GM21526 (cell line): ENCODE results near the gene ZNF428.
"Not testable (repeated sequence)": the region's sequence is repeated elsewhere in the genome, so short reads cannot be mapped to it uniquely, and the experiment has no call there.

Experiments used
- ATAC-seq: cut with Tn5 transposase; IDR thresholded peaks from one replicate; pipeline ENCODE4 v1.9.1; 2021; ENCODE audit warnings: moderate library complexity; ENCODE audit not compliant: unreplicated experiment, low FRiP score

Gene ZNF428

DNA sequence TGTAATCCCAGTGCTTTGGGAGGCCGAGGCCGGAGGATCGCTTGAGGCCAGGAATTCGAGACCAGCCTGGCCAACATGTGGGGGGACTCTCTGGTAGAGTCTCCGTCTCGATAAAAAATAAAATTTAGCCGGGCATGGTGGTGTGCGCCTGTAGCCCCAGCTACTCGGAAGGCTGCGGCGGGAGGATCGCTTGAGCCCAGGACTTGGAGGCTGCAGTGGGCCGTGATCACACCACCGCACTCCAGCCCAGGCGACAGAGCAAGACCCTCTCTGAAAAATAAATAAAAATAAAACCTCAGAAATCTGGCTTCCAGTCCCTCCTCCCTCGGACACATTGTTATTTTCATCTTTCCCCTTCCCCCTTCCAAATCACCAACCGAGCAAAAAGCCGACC, 23.8 kb downstream of the ZNF428 start:
- ATAC-seq: no peak

DNA sequence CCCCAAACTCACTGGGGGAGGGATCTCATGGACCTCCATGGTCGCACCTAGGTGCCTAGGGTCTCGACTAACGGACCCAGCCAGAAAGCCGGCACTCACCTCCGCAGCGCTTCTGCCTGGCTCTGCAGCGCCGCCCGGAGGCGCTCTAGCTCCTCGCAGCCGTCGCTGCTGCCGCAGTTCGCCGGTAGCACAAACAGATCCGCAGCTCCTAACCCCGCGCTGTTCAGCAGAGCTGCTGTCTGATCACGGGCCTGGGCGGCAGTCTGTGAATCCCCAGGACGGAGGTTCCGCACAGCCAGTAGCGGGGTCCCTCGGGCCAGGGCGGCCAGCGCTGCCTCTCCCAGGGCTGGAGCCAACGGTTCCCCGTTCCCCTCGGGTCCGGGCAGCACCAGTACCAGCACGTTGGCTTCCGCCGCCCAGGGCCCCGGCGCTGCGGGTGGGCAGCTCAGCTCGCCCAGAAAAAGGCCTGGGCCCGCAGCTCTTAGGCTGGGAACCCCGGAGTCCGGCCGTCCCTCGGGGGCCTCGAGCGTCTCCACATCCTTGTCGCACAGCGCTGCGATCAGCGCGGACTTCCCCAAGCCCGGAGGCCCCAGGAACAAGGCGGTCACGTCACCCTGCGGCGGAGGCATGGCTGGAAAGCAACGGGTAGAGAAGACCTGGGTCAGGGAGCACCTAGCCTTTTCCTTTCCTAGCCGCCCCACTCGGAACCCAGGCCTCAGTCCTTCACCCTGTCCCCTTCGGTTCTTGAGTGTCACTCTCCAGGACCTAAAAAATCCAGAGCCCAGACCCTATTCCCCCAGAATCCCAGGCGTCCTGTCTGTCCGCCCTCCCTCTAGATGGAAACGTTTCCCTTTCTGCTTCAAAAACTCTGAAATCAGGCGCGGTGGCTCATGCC, 24.5 kb downstream of the ZNF428 start:
- no peak for ATAC-seq

DNA sequence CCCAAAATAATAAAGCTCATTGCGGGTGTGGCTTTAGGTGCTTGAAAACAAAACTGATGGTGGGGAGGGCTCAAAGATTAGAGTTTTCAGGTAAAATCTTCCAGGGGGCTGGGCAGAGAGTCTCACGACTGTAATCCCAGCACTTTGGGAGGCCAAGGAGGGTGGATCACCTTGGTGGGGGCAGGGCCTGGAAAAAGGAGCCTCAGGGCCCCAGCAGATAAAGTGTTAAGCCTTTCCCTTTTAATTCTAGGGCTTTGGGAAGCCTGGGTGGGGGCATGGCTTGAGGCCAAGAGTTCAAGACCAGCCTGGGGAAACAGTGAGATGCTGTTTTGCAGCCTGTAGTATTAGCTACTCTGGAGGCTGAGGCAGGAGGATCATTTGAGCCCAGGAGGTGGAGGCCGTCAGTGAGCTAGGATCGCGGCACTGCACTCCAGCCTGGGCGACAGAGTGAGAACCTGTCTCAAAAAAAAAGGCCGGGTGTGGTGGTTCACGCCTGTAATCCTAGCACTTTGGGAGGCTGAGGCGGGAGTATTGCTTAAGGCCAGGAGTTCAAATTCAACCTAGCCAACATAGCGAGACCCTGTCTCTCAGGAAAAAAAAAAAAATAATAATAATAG, 25.2 kb downstream of the ZNF428 start:
- ATAC-seq: no peak

DNA sequence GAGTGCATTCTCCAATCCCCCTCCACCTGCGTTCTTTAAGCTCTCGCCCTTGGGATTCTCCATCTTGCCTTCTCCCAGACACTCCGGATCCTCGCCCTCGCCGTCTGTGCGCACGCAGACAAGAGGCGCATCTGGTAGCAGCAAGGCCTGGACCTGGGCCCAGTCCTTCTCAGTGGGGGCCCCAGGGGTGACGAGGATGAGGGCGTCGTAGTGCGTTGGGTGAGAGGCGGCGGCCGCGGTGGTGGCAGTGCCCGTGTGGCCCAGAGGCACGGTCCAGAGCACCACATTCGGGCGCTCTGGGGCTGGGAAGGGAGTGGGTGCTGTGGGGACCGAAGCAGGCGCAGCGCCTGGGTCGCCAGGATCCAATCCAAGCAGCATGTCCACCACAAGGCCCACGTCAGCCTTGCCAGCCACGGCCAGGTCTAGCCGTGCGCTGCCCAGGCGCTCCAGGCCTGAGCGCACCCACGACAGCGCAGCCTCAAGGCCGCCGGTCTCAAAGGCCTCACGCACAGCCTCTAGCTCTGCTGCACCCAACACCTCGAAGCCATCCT, 26.6 kb downstream of the ZNF428 start:
- no peak for ATAC-seq

DNA sequence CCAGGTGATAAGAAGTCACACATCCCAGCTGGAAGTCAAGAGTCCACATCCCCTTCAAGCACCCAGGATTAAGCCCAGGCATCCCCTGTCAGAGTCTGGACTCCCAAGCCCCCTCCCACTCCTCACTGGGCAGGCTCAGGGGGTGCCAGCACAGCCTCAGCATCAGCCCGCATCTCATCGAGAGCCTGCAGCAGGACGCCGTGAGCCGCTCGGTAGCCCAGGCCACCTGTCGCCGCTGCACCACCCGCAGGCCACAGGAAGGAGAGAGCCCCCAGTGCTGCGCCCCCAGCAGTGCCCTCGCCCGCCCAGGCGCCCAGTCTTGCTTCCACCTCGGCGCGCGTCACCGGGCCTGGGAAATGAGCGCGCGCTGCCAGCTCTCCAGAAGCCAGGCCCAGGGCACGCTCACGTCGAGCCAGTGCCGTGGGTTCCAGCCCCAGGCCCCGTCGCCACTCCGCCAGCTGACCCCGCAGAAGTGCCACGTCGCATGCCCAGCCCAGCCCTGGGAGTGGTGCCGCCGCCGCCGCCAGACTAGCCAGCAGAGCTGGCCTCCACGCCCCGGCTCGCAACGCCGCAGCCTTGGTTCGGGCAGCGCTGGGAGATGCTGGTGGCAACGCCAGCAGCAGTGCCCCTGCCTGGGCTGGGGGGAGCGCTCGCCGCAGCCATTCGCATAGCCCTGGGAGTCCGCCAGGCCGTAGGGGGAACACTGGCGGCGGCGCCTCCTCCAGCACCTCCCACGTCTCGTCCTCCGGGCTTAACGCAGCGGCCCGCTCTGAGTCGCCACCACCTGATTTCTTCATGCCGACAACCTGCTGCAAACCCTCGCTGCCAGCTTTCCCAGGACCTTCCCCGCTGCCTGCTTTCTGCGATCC, 27.3 kb downstream of the ZNF428 start:
- no peak for ATAC-seq

DNA sequence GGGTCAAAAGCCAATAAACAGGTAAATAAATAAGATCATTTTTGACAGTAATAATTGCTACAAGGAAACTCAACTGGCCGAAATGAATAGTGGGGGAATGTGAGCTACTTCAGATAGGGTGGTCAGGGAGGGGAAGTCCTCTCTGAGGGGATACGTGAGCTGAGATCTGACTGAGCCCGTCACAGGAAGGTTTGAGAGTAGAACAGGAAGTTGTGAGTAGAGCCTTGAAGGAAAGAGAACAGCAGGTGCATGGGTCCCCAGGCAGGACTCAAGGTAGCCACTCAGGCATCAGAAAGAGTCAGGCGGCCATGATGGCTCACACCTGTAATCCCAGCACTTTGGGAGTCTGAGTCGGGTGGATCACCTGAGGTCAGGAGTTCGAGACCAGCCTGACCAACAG, 29.8 kb downstream of the ZNF428 start:
- ATAC-seq: no peak

DNA sequence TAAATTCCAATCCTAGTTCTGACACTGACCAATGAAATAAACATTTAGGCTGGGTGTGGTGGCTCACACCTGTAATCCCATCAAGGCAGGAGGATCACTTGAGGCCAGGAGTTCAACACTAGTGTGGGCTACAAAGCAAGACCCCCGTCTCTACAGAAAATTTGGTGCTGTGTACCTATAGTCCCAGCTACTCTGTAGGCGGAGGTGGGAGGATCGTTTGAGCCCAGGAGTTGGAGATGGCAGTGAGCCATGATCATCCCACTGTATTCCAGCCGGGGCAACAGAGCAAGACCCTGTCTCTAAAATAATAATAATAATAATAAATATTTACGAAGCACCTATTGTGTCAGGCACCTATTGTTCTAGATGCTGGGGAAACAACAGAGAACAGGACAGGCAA, 30.2 kb downstream of the ZNF428 start:
- ATAC-seq: no peak

DNA sequence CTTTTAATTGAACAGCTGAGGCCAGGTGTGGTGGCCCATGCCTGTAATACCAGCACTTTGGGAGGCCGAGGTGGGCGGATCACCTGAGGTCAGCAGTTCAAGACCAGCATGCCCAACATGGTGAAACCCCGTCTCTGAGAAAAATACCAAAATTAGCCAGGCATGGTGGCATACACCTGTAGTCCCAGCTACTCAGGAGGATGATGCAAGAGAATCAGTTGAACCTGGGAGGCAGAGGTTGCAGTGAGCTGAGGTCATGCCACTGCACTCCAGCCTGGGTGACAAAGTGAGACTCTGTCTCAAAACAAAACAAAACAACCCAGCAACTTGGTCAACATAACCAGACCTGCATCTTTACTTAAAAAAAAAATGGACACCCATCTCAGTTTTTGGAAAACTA, 32.4 kb downstream of the ZNF428 start:
- ATAC-seq: not testable (repeated sequence)

DNA sequence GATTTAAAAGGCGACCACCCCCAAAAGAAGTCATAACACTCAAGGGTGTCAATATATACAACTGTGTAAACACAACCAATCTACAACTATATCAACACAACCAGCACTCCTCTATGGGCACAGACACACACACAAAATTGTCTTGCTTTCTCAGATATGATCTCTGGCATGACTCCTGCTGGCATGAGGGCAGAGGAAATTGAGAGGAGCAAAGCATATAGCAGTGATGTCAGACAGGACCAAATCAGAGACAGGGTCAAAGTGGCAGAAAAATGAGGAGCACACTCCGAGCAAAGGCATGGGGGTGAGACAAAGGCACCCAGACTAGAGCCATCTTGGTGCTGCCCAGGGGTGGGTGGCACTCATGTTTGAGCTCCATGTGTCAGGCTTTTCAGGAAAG, 33.1 kb downstream of the ZNF428 start:
- ATAC-seq: no peak

DNA sequence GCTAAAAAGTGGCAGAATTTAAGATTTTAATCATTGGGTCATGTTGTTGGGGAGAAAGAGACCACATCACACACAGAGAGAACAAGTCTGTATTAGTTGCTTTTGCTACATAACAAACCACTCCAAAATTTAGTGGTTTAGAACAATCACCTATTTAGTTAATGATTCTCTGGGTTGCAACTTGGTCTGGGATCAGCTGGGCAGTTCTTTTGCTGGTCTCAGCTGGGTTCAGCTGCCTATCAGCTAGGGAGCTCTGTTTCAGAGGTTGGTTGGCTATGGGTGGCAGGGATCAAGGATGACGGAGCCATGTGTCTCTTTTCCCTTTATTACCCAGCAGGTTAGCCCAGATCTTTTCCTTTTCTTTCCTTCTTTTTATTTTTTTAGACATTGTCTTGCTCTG, 34.9 kb downstream of the ZNF428 start:
- no peak for ATAC-seq

DNA sequence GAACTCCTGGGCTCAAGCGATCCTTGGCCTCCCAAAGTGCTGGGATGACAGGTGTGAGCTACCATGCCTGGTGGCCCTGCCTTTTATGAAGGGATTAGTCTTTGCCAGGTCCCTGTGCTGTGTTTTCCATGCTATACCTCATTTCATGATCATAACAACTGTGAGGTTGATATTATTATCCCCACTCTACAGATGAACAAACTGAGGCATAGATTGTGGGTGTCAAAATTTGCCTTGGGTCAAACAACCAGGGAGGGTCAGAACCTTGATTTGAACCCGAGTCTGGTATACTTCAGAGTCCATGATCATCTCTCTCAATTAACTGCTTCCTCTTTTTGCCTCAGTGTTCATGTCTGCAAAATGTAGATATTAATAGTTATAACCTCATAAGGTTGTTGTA, 36.9 kb downstream of the ZNF428 start:
- no peak for ATAC-seq

DNA sequence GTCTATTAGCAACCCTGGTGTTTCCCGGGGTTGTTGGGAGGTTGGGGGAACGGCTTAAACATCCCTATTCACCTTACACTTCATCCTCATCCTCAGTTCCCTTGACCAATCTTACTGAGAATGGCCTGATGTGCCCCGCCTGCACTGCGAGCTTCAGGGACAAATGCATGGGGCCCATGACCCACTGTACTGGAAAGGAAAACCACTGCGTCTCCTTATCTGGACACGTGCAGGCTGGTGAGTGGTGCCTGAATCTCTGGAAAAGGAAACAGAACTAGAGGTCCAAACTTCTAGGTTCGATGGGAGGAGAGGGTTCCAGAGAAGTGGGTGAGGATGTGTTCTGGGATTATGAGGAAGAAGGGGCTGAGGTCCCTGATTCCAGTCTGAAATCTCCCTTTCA, 38.0 kb downstream of the ZNF428 start:
- ATAC-seq: no peak

DNA sequence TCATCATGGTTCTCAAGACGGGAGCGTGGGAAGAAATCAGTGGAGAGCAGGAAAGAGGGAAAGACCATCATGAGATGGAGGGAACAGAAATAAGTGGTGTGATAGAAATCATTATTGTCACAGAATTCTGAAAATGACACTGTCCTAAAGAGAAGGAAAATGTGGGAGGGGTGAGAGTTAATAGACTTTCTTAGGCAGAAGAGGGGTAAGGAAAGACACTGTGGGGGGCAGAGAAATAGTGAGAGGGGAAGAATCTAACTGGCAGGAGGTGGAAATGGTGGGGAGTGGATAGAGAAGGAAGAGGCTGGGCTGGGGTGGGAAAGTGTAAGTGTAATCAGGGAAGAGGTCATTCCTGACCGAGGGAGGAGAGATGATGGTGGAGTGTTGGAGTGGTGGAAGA, 40.6 kb downstream of the ZNF428 start:
- ATAC-seq: no peak

DNA sequence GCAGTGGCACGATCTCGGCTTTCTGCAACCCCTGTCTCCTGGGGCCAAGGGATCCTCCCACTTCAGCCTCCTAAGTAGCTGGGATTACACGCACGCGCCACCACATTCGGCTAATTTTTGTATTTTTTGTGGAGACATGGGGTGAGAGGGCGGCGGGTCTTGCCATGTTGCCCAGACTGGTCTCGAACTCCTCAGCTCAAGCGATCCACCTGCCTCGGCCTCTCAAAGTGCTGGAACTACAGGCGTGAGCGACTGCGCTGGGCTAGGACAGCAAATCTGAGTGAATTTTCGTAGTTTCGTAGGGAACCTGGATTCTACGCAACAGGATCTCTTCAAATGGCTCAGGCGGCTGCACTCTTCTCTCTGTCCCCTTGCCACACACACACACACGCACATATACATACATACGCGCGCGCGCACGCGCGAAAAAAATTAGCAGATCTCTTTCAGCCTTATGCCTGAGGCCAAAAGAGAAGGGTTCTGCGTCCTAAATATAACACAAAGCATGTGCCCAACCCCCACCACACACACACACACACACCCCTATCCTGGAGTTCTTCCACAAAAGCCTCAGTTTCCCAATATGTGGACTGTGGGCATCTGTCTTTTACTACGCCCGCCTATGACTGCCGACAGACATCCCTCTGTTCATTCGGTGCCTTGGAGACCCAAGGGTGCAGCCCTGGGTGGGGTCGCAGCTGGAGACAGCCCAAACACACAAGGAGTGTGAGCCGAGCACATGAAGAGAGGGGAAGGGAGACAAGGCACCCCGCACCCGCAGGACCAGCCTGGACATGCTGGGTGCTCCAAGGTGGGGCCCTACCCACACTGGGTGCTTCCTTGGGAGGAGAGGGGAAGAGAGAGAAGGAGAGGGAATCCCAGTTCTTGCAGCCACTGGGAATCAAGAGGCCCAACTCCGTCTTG, 43.2 kb downstream of the ZNF428 start:
- ATAC-seq: no peak

DNA sequence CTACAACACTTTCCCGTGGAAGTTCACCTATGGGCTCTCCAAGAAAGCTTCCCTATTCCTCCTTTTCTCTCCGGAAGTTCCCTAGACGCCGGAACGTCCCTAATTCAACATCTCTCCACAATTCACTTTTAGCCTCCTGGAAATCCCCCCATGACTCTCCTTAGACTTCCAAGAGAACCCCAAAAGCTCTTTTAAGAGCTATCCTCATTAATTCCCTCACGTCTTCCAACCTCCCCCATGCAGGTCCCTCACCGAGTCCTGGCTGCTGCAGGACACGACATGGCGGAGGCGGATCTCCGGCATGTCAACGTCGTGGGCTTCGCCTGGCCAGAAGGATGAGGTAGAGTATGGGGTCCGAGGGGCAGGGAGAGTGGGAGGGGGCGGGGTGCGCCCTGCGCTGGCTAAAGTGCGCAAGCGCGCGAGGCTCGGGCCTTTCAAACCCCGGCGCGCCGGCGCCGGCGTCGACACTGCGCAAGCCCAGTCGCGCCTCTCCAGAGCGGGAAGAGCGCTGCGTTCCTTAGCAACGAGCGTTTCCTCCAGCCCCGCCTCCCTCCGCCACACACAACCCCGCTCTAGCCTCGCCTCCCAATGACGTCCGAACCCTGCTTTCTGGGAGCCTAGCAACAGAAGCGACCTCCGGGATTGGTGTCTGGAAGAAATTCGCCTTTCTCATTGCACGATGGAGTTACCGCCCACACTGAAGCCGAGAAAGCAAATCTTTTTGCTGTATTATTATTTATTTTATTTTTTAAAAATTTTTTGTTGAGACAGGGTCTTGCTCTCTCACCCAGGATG, 44.1 kb downstream of the ZNF428 start, which contains the start of the genes PINLYP and XRCC1:
Gene PINLYP, plus strand, starts transcription at position 646 of the 795 bp plus-strand sequence. CDS start 1,391 bp downstream, outside the sequence.
Gene XRCC1, minus strand, starts transcription at position 372 of the 795 bp plus-strand sequence. Its CDS starts 69 bp downstream, at position 303.
- peak; percentile 91 for ATAC-seq

DNA sequence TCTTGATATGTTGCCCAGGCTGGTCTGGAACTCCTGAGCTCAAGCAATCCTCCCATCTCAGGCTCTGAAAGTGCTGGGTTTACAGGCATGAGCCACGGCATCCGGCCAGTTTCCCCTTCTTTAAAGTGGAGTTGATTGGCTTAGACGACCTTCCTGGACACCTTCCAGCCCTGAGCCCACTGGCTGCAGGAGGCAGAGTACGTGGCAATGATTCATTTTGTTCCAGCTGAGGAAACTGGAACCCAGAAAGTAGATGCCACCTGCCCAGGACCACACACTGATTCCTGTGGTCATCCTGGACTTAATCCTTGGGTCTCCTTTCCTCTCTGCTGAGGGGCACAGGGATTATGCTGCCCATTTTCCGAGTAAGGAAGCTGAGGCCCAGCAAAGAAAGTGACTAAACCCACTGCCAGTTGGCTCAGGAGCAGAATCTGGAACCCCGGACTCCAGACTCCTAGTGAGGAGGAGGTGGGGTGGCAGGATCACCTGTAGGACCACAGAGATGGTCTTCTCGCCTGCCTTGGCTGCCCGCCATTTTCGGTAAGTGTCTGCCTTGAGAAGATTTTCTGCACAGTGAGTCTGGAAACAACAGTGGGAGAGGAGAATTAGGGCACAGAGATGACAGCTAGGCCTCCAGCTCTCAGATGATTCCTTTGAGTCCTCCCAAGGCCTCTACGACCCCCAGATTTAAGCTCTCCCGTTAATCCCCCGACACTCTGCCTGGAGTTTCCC, 44.8 kb downstream of the ZNF428 start:
- ATAC-seq: no peak

DNA sequence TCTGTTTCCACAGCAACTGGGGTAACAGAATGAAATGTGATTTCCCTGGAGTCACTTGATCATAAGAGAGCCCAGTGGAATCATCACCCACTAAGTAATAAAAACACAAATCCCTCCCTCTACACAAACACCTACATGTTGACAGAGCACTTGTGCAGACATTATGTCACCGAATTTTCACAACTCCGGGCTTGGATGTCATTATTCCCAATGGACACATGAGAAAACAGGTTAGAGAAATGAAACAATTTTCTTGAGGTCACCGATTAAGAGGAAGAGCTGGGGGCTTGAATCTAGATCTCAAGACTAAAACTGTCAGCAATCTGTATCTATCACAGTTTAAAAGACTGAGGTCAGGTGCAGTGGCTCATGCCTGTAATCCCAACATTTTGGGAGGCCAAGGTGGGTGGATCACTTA, 47.2 kb downstream of the ZNF428 start:
- ATAC-seq: no peak

DNA sequence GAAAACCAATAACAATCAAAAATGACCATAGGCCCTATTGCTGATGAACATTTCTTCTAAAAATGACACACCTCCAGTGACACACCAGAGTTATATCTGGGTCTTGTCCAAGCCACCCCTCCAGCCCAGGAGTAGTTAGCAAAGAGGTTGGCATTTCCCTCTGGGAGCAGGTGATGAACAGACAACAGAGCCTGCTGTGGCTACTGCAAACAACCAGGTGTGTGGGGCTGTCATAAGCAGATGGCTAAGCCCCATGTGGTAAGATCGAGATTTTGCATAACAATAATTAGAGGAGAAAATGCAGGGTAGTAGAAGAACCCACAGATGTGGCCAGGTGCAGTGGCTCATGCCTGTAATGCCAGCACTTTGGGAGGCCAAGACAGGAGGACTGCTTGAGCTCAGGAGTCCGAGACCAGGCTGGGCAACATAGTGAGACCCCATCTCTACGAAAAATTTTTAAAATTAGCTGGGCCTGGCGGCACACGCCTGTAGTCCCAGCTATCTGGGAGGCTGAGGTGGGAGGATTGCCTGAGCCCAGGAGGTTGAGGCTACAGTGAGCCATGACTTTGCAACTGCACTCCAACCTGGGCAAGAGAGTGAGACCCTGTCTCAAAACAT, 49.1 kb downstream of the ZNF428 start:
- ATAC-seq: no peak
